ENCODE results near the gene BLOC1S1.
A peak's percentile ranks its signal among the peaks of the same experiment; 100 is the strongest.

The BLOC1S1 gene
- long read RNA-seq, donor 1, transcript BLOC1S1-204 (3 exons, 1,229 nt): minor isoform, 6 of 214 reads
- long read RNA-seq, donor 1, transcript BLOC1S1-203 (4 exons, 571 nt): major isoform, 176 of 214 reads
- long read RNA-seq, donor 1, partial matches to known transcripts: 26 of 214 reads
- long read RNA-seq, donor 1, other reads (novel, unspliced or antisense): 0 of 214 reads
- long read RNA-seq, donor 2, transcript BLOC1S1-203 (4 exons, 571 nt): major isoform, 105 of 117 reads
- long read RNA-seq, donor 2, partial matches to known transcripts: 5 of 117 reads
- long read RNA-seq, donor 2, other reads (novel, unspliced or antisense): 0 of 117 reads
- long read RNA-seq, donor 3, transcript BLOC1S1-203 (4 exons, 571 nt): major isoform, 50 of 66 reads
- long read RNA-seq, donor 3, transcript BLOC1S1-204 (3 exons, 1,229 nt): minor isoform, 5 of 66 reads
- long read RNA-seq, donor 3, partial matches to known transcripts: 10 of 66 reads
- long read RNA-seq, donor 3, other reads (novel, unspliced or antisense): 0 of 66 reads
- long read RNA-seq, donor 4, transcript BLOC1S1-203 (4 exons, 571 nt): major isoform, 104 of 127 reads
- long read RNA-seq, donor 4, transcript BLOC1S1-204 (3 exons, 1,229 nt): minor isoform, 8 of 127 reads
- long read RNA-seq, donor 4, partial matches to known transcripts: 14 of 127 reads
- long read RNA-seq, donor 4, other reads (novel, unspliced or antisense): 0 of 127 reads
- long read RNA-seq, donor 5, transcript BLOC1S1-203 (4 exons, 571 nt): major isoform, 118 of 140 reads
- long read RNA-seq, donor 5, transcript BLOC1S1-201 (4 exons, 837 nt): minor isoform, 6 of 140 reads
- long read RNA-seq, donor 5, transcript BLOC1S1-204 (3 exons, 1,229 nt): minor isoform, 5 of 140 reads
- long read RNA-seq, donor 5, partial matches to known transcripts: 8 of 140 reads
- long read RNA-seq, donor 5, other reads (novel, unspliced or antisense): 0 of 140 reads
- long read RNA-seq, donor 6, transcript BLOC1S1-203 (4 exons, 571 nt): major isoform, 97 of 119 reads
- long read RNA-seq, donor 6, partial matches to known transcripts: 17 of 119 reads
- long read RNA-seq, donor 6, other reads (novel, unspliced or antisense): 0 of 119 reads
- long read RNA-seq, donor 7, transcript BLOC1S1-203 (4 exons, 571 nt): major isoform, 173 of 195 reads
- long read RNA-seq, donor 7, transcript BLOC1S1-201 (4 exons, 837 nt): minor isoform, 10 of 195 reads
- long read RNA-seq, donor 7, transcript BLOC1S1-204 (3 exons, 1,229 nt): minor isoform, 10 of 195 reads
- long read RNA-seq, donor 7, partial matches to known transcripts: 0 of 195 reads
- long read RNA-seq, donor 7, other reads (novel, unspliced or antisense): 0 of 195 reads
- long read RNA-seq, donor 8, transcript BLOC1S1-204 (3 exons, 1,229 nt): minor isoform, 12 of 131 reads
- long read RNA-seq, donor 8, transcript BLOC1S1-203 (4 exons, 571 nt): major isoform, 110 of 131 reads
- long read RNA-seq, donor 8, partial matches to known transcripts: 5 of 131 reads
- long read RNA-seq, donor 8, other reads (novel, unspliced or antisense): 0 of 131 reads

DNA sequence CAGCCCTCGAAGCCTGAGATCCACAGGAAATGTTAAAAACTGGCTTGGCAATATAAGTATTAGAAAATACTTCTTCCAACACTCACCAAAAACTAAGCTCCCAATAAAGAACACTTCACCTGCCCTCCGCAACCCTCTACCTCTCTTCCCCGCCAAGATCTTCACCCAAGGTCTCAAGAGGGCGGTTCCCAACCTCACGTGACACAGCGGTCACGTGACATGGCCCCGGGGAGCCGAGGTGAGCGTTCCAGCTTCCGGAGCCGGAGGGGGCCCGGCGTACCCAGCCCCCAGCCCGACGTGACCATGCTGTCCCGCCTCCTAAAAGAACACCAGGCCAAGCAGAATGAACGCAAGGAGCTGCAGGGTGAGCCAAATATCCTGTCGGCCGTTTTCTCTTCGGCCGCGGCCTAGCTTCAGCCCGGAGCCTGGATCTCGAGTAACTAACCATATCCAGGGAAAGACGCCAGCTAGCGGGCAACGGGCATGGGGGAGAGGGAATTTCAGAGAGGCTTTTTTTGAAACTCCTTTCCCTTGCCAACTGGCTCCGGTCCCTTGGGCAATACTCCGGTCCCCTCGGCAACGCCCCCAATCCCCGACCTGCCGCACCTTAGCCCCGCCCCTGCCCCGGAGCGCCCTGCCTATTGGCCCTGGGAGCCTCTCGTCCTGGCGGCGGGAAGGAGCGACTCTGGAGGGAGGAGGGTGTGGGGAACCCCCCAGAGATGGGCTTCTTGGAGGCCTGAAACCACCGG lies at the start of gene BLOC1S1:
Gene BLOC1S1 (plus strand): TSS at position 214 of the 749 bp plus-strand sequence. CDS start 6 bp downstream, at position 220.
- DNase-seq: peak; percentile 97

DNA sequence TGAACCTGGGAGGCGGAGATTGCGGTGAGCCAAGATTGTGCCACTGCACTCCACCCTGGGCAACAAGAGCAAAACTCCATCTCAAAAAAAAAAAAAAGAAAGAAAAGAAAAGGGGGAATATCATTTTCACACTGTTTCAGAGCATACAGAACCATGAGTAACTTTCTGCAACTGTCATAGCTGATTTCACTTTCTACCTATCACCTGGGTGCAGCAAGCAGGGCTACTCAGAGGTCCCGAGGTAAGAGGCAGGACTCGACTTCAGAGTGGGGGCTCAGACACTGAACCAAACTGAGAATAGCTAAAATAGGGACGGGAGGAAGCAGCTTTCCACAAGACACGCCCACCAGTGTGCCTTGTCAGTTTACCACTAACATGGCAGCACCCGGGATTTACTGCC lies 49.3 kb upstream of the BLOC1S1 start:
- DNase-seq: no peak

DNA sequence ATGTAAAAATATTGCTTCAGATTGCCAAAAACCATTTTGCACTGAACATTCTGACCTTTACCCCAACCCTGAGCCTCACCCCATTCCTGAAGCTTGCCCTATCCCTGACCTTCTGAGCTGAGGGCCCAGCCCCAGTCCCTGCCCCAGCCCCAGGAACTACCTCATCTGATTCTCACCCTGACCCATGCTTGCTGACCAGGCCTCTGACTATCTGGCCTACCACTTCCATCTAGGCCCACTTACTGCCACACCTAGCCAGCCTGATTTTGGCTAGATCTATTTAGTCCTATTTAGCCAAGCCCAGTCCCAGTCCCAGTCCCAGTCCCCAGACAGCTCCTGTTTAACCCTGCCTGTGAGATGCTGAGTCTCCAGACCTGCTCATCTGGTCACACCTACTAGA lies 45.6 kb upstream of the BLOC1S1 start:
- no peak for DNase-seq

DNA sequence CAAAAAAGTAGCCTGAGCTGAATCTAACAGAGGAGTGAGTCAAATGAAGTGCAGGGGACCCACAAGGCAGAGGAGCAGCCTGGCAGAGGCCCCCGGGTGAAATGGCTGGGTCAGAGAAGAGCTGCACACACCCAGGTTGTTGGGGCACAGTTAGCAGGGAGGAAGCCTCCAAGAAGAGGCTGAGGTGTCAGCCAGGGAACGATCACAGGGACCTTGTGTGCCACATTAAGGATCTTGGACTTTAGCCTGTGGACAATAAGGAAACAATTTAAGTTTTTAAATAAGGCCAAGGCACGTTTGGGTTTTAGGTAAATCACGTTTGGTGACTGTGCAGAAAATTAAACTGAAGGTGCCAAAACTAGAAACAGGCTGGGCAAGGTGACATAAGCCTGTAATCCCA lies 44.1 kb upstream of the BLOC1S1 start:
- no peak for DNase-seq

DNA sequence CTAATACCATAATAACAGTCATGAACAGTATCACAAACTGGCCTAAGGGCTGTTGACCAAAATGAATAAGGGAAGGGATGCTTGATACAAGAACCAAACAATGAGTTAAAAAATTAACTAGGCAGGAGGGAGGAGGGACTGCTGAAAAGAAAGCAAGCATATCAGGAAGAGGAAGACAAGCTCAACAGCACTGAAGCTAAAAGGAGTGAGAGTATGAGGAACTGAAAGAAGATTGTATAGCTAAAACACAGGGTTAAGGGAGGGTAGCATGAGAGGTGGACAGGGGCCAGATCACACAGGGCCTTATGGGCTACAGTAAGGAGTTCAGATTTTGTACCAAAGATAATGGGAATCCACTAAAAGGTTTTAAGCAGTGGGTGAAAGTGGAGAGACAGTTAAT lies 42.2 kb upstream of the BLOC1S1 start:
- no peak for DNase-seq

DNA sequence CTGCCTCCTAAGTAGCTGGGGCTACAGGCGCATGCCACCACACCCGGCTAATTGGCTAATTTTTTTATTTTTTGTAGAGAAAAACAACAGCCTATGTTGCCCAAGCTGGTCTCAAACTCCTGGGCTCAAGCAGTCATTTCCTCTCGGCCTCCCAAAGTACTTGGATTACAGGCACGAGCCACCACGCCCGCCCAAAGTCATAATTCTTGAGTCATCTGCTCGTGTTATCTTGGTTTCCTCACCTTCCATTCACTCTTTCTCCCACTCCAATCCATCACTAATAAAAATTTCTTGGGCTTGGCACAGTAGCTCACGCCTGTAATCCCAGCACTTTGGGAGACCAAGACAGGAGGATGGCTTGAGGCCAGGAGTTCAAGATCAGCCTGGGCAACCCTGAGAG lies 40.2 kb upstream of the BLOC1S1 start:
- no peak for DNase-seq

DNA sequence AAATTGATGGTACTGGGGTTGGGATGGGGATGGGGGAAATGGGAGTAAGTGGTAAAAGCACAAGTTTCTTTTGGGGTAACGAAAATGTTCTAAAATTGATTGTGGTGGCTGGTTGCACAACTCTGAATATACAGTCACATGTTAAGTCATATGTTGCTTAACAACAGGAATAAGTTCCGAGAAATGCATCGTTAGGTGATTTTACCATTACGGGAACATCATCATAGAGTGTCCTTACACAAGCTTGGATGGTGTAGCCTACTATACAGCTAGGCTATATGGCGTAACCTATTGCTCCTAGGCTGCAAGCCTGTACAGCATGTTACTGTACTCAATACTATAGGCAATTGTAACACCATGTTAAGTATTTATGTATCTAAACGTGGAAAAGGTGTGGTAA lies 39.1 kb upstream of the BLOC1S1 start:
- DNase-seq: no peak

DNA sequence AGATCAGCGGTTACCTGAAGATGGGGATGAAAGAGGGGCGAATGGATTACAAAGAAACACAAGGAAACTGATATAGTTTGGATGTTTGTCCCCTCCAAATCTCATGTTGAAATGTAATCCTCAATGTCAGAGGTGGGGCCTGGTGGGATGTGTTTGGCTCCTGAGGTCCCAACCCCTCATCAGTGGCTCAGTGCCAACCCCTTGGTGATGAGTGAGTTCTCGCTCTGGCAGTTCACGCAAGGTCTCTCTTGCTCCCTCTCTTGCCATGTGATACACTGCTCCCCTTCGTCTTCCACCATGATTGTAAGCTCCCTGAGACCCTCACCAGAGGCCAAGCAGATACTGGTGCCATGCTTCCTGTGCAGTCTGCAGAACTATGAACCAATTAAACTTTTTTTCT lies 36.2 kb upstream of the BLOC1S1 start:
- DNase-seq: no peak

DNA sequence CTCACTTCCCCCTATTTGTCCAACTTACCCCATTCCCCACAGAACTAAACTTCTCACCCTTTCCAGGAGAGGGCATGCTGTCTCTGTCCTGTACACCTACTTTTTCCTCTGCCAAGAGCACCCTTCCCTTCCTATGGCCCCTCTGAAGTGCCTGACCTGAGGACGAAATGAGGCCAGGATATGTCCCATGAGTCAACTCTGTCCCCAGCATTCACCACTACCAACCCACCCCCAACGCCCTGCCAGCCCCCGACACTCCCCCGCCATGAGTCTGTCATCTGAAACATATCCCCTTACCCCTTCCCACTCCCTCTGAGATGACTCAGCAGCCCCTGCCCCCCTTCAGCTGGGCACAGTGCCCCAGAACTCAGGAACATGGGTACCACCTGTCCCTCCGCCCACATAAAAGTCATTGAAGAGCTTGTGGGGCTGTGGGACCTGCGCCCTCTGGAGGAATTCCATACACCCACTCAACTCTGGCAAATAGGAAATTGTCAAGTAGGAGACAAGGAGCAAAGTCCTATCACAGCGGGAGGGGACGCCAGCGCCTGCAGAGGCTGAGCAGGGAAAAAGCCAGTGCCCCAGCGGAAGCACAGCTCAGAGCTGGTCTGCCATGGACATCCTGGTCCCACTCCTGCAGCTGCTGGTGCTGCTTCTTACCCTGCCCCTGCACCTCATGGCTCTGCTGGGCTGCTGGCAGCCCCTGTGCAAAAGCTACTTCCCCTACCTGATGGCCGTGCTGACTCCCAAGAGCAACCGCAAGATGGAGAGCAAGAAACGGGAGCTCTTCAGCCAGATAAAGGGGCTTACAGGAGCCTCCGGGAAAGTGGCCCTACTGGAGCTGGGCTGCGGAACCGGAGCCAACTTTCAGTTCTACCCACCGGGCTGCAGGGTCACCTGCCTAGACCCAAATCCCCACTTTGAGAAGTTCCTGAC lies 34.4 kb upstream of the BLOC1S1 start:
- peak; percentile 71 for DNase-seq

DNA sequence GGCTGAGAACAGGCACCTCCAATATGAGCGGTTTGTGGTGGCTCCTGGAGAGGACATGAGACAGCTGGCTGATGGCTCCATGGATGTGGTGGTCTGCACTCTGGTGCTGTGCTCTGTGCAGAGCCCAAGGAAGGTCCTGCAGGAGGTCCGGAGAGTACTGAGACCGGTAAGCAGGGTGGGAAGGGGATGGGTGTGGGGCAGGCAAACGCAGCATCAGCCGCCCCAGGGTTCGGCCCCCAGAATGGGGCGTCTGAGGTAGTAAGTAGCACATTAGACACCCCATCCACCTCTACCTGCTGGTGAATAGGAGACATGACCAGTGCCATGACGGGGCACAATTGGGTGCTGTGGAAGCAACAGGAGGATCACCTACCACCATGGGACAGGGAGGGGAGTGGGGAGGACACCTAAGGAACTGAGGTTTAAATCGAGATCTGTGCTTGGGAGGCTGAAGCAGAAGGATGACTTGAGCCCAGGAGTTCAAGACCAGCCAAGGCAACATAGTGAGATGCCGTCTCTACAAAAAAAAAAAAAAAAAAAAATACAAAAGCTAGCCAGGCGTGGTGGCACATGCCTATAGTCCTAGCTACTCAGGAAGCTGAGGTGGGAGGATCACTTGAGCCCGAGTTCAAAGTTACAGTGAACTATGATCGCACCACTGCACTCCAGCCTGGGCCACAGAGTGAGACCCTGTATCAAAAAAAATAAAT lies 33.6 kb upstream of the BLOC1S1 start:
- DNase-seq: no peak

DNA sequence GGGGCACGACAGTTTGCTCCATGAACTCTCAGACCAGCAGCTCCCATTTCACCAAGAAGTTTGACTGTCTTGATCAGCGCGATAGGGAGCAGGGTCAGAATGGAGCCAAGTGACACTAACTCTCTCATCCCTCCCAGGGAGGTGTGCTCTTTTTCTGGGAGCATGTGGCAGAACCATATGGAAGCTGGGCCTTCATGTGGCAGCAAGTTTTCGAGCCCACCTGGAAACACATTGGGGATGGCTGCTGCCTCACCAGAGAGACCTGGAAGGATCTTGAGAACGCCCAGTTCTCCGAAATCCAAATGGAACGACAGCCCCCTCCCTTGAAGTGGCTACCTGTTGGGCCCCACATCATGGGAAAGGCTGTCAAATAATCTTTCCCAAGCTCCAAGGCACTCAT lies 32.2 kb upstream of the BLOC1S1 start:
- DNase-seq: no peak

DNA sequence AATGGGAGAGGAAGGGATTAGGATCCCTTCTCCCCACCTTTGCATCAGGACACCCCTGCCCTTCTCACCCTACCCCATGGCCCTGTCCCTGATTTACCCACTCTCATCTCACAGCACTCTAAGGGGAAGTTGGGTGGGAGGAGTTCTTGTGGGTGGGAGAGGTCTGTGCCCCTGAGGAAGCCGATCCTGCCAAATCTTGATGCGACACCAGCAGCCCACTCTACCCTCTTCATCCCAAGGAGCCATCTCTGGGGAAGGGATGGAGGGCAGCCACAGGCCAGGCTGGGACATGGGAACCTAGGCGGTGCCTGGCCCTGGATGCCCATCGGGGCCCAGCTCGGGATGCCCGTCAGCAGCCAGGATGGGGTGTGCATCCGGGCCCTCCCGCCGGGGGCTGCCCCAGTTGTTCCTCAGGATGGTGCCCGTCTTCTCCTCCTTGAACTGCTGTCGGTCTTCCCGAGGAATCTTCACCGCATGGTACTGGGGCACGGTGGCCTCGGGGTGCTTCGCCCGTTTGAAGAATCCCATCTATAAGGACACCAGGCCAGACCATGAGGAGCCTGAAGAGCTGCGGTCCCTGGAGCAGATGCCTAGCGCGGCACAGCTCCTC lies 31.0 kb upstream of the BLOC1S1 start:
- no peak for DNase-seq

DNA sequence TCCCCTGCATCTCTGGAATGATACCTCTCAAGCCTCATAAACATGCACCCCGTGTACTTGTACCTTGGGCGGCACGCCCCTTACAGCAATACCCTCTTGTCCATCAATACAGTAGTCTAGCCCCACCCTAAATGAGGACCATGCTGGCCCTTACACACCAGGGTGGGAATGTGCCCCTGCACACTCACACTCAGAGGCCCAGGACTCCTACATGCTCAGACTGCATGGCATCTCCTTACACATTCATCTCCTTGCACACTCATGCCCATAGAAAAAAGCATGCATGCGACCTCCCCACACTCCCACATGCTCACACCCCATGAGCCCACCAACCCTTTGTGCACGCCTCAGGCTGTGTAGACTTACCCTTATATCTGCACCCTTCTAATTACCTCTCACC lies 30.2 kb upstream of the BLOC1S1 start:
- no peak for DNase-seq

DNA sequence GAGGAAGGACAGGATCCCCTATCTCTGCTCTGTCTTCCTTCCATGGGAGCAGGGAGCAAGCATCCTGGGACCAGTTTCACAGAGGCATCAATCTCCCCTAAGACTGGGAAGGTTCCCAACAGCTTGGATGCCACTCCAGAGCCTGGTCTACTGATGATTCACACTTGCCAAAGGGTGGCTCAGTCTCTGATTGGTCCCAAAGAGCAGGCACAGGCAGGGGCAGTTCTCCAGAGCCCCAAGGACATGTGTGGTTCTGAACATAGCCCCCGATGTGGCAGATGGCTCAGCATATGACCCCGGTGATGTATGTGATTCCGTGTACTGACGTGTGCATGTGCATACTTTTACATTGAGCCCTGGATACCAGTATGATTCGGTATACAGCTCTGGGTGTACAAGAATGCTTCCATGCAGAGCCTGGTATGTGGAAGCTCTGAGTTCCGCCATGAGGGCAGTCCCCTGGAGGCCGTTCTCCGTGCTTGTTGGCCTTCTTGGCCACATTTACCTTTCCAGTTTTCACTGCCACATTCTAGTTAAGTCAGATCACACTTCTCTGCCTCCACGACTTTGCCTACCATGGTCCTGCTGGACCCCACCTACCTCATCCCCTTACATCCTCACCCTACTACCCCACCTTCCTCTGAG lies 29.4 kb upstream of the BLOC1S1 start:
- no peak for DNase-seq

DNA sequence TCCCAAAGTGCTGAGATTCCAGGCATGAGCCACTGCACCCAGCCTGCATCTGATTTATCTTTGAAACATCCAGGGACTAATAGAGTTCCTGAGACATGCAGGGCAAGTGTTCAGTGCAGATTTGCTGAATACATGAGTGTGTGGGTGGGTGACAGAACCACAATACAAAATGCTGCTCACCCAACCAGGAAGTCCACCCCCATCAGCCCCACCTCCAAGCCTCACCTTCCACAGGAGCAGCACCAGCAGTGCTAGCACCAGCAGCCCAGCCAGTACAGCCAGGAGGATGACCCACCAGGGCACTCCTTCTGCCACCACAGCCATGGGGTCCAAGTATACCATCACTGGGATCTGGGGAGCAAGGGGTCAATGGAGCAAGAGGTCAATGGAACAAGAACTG lies 28.1 kb upstream of the BLOC1S1 start:
- no peak for DNase-seq

DNA sequence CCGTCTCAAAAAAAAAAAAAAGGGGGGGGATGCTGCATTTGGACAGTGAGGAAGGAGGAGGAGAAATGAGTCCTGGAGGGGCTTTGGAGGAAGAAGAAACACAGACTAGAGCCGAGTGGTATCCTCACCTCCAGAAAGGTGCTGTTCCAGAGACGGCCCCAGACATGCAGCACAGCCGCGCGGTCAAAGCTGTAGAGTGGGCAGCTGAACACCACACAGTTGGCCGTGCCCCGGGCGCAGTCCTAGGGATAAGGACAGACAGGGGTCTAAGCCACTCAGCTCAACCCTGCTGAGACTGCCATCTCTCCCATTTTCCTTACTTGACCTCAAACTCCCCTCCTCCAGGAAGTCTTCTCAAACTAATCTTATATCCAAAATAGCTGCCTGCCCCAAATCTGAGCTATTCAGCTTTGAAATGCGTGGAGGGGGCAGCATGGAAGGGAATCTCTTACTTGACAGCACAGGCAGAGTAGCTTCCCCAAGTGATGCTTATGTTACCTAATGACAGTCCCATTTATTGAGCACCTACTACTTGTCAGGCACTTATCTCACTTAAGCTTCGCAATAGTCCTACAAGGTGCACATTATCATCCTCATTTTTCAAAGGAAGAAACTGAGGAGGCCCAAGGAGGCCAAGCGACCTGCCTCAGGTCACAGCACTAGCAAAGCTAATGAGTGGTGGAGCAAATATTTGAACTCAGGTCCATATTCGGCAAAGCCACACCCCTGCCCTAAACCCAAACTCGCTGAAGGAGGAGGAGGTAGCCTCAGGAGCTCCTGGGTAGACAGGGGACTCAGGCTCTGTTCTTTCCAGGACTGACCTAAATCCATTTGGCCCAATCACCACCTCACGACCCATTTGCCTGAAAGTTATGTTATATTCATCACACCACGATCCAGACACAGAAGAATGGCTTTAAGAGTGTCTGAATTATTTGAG lies 26.9 kb upstream of the BLOC1S1 start:
- no peak for DNase-seq

DNA sequence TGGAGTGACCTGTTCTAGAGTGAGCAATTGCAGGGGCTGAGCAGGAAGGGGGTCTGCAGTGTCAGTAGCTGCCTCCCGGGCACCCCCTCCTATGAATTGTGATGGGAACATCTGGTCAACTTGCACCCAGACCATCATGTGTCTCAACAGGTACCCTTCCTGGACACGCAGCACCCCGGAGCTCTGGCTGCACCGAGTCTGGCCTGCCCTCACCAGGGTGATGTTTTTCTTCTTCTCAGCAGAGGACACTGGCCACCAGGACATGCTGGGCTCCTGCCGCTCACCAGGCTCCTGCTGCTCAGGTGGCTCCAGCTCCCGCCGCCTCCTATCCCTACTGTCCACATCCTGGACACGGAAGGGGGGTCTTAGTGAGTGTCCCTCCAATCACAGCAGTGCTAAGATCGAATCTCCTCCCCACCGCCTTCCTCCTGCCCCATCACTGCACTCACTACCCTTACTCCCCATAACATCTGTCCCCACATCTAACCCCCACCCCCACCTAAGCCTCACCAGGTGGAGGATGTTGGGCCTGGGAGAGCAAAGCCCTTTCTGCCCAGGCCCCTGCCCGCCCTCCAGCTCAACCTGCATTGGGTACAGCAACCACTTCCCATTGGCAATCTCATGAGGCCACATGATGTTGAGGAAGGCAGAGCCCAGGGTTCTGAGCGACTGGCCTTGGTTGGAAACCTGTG lies 23.1 kb upstream of the BLOC1S1 start:
- no peak for DNase-seq
